ENCODE results near the gene PPM1F.

PPM1F gene

GRCh38 chr22:21938906-21939305 lies 13.7 kb downstream of the PPM1F start:
- DNase-seq (ENCODE audit: low read depth): no peak
- TF ChIP-seq, protein P1, sequence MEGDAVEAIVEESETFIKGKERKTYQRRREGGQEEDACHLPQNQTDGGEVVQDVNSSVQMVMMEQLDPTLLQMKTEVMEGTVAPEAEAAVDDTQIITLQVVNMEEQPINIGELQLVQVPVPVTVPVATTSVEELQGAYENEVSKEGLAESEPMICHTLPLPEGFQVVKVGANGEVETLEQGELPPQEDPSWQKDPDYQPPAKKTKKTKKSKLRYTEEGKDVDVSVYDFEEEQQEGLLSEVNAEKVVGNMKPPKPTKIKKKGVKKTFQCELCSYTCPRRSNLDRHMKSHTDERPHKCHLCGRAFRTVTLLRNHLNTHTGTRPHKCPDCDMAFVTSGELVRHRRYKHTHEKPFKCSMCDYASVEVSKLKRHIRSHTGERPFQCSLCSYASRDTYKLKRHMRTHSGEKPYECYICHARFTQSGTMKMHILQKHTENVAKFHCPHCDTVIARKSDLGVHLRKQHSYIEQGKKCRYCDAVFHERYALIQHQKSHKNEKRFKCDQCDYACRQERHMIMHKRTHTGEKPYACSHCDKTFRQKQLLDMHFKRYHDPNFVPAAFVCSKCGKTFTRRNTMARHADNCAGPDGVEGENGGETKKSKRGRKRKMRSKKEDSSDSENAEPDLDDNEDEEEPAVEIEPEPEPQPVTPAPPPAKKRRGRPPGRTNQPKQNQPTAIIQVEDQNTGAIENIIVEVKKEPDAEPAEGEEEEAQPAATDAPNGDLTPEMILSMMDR (IDR thresholded peaks at IDR 0.05; ENCODE audit: control insufficient read depth, insufficient read depth, low read depth, low read length, missing control alignments): no peak
- no peak overlapping the region for H3K4me3 ChIP-seq (ENCODE audit: control insufficient read depth, low read depth, low read length)

- peak; percentile 61 for DNase-seq (ENCODE audit: low read depth)
- H3K4me3 ChIP-seq (ENCODE audit: control insufficient read depth, low read depth, low read length): peak overlapping the region; percentile 56
- TF ChIP-seq, protein P1 (IDR thresholded peaks at IDR 0.05; ENCODE audit: control insufficient read depth, insufficient read depth, low read depth, low read length, missing control alignments): peak; percentile 97
Measured at GRCh38 chr22:21938071-21938822, 14.4 kb downstream of the PPM1F start.

DNA sequence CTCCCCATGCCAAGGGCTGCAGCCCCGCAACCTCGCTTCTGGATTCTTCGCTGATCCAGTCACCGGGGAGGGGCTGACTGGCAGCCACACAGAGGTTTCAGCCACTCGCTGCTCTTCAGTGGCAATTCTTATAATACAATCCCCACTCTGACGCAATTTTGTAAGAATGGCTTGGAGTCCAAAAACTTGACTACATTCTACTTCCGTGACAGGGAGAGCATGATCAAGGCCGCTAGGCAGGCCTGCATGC lies 14.9 kb downstream of the PPM1F start:
- H3K4me3 ChIP-seq (ENCODE audit: control insufficient read depth, low read depth, low read length): peak overlapping the region; percentile 23; the same call in 1 of the 2 replicates
- peak; percentile 89 for DNase-seq (ENCODE audit: low read depth)
- TF ChIP-seq, protein P1 (IDR thresholded peaks at IDR 0.05; ENCODE audit: control insufficient read depth, insufficient read depth, low read depth, low read length, missing control alignments): no peak

- peak overlapping the region; percentile 23 for H3K4me3 ChIP-seq (ENCODE audit: control insufficient read depth, low read depth, low read length)
- DNase-seq (ENCODE audit: low read depth): no peak
- TF ChIP-seq, protein P1 (IDR thresholded peaks at IDR 0.05; ENCODE audit: control insufficient read depth, insufficient read depth, low read depth, low read length, missing control alignments): no peak
Measured at GRCh38 chr22:21937041-21937820, 15.4 kb downstream of the PPM1F start.

DNA sequence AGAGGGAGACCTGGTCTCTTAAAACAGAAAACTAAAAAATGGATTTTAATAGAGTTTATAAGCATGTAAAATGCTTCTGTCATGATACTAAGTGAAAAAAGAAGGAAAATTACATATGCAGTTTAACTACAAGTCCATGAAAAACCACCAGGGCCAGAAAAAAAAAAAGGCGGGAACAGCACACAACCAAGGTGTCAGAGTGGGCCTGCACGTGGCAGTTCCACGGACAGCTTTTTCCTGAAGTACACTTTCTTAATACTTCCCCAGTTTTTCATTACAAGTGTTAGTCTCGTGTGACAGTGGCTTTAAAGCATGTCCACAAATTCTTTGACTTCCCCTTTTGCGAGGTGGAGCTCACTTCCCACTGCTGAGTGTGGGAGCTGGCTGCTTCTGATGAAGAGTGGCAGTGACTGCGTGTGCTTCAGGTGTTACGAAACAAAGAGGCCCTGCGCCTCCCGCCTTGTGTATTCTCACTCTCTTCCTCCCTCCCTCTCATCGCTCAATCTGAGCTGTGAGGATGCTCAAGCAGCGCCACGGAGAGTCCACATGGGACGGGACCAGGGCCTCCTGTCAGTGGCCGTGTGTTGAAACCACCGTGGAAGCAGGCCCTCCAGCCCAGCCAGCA lies 16.4 kb downstream of the PPM1F start:
- no peak for DNase-seq (ENCODE audit: low read depth)
- H3K4me3 ChIP-seq (ENCODE audit: control insufficient read depth, low read depth, low read length): no peak overlapping the region

DNA sequence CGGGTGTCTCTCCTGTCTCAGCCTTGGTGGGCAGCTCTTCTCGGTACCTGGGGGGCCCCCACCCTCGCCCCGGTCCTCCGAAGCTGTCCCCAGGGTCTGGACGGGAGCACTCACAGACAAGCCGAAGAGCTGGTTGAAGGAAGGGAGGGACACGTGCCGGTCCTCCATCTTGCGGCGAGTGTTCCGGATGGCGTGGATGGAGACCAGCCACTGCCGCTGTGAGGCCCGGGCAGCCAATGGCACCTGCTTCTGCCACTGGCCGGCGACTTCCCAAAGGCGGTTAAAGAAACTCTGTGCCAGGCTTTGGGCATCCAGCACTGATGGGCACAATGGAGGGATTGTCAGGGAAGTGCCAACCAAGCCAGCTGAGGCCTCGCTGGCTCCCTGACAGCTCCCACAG lies 18.7 kb downstream of the PPM1F start:
- TF ChIP-seq, protein P1 (IDR thresholded peaks at IDR 0.05; ENCODE audit: control insufficient read depth, insufficient read depth, low read depth, low read length, missing control alignments): no peak
- no peak for DNase-seq (ENCODE audit: low read depth)
- H3K4me3 ChIP-seq (ENCODE audit: control insufficient read depth, low read depth, low read length): no peak overlapping the region

More for the DNA sequence above, 16.4 kb downstream of the PPM1F start:
- TF ChIP-seq, protein P1 (IDR thresholded peaks at IDR 0.05; ENCODE audit: control insufficient read depth, insufficient read depth, low read depth, low read length, missing control alignments): no peak
